ENCODE data around the gene ARHGAP26.
"Not testable (repeated sequence)": the region's sequence is repeated elsewhere in the genome, so short reads cannot be mapped to it uniquely, and the experiment has no call there.

ARHGAP26 gene

GRCh38 chr5:143182901-143183820 is 413.0 kb downstream of the ARHGAP26 start:
- peak; percentile 76 for ATAC-seq
- DNase-seq: peak; percentile 68

- ATAC-seq (no peak), DNase-seq (no peak)
Observed at GRCh38 chr5:143183989-143184388, 413.8 kb downstream of the ARHGAP26 start.

DNA sequence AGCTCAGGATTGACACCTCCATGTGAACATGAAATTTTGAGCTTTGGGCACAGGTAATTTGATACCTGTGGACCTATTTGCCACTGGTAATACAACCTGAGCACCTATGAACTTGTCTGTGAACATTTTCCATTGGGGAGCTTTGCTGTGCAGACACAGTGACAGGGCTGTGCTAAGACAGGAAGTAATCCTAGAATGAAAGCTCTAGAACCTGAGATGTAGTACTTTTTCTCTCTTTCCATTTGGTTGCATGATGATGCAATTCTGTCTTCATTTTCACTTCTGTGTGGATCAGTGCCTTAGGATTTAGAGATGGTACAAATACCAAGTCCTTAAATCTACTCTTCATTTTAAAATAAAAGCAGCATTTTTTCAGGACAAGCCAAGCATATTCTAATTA is 416.4 kb downstream of the ARHGAP26 start:
- DNase-seq (no peak), ATAC-seq (no peak)

- no peak for ATAC-seq
- DNase-seq: no peak
Observed at GRCh38 chr5:143187495-143187894, 417.3 kb downstream of the ARHGAP26 start.

GRCh38 chr5:143188083-143188482 is 417.9 kb downstream of the ARHGAP26 start:
- DNase-seq: no peak

DNA sequence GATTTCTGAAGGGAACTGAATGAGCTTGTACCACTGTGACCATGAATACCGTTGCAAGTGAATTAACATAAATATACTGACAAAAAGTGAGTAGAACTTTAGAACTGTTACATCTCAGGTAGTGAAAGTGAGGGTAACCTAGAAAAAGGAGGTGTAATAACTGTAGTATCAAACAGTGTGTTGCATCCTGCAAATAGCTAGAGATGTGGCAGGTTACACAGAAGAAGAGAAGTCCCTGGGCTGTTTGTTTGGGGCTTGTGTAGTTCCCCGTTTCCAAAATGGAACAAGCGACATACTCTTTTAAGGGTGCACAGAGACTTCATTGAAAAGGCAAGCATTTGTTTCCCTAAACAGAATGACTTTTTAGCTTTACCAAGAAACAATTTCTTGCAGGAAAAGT is 418.5 kb downstream of the ARHGAP26 start:
- DNase-seq (no peak), ATAC-seq (peak; percentile 41)

More at GRCh38 chr5:143188083-143188482, 417.9 kb downstream of the ARHGAP26 start:
- no peak for ATAC-seq

DNA sequence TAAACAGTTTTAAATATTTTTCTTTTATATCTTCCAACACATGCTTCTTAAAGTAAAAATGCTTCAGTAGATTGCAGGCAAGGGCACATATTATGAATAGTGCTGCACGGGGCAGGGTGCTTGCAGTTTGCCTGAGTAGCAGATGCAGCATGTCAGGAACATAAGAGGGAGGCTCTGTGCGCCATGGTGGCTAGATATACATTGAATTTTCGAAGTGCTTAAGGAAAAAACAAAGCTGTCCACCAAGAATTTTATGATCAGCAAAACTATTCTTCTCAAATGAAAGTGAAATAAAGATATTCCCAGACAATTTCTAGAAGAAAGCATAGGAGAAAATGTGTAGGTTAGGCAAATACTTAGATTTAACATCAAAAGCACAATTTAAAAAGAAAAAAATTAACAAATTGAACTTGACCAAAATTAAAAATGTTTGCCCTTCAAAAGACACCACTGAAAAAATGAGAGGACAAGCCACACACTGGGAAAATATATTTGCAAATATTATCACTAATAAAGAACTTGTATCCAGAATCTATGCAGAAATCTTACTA is 420.2 kb downstream of the ARHGAP26 start:
- no peak for DNase-seq
- ATAC-seq: no peak

DNA sequence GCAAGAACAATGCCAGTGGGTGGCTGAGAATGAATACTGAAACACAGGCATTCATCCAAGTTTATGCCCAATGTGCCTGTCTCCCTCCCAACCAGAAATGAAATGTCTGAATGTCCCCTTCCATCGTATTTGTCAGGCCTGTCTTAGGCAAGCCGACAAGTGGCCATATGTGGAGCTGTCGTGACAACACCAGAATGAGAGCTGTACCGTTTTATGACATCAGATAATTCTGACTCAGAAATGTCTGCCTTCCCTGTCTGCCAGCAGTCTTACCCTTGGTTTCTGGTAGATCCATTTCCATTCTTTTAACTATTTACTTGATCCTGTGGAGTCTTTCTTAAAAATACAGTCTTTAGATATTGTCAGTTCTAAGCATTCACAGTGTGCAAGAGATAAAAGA is 421.5 kb downstream of the ARHGAP26 start:
- DNase-seq: no peak
- ATAC-seq: no peak

DNA sequence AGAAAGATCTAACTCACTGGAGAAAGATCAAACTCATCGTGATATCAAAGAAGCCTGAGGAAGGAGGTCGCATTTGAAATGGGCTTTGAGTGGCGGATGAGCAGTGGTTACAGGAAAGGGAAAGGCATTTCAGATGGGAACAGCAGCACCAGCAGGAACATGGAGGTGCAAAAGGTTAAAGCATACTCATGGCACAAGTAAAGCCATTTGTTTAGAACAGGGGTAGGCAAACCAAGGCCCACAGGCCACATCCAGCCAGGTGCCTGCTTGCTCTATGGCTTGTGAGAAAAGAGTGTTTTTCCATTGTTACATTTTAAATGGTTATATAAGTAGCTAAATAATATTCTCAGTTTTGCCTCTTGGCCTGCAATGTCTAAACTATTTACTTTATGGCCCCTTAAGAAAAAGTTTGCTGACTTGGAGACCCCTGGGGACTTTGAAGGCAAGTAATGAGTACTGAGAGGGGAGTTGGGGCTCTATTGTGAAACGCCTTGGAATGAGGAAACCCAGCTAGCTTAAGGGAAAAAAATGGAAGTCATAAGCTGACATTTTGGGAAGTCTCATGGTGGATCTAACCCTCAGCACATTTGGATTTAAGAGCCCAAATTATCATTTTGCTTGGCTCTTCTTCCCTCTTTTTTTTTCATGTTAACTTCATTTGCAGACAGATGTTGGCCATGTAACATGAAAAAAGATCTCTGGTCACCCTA is 422.2 kb downstream of the ARHGAP26 start:
- DNase-seq: no peak

DNA sequence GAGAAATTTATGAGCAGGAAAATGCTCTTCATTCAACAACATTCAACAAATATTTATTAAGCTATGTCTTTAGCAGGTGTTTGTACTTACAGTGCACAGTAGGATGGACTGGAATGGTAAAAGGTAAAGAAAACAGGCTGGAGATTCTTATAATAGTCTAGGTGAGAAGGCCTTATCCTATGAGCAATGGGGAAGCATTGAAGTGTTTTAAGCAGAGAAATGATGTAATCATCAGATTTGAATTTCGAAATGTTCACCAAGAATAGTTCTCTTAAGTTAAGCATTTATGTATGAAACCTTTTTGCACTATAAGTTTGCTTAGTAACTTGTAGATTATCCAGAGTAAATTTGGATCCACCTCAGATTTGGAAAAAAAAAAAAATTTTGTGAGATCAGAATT is 424.0 kb downstream of the ARHGAP26 start:
- ATAC-seq: no peak
- no peak for DNase-seq

More for the DNA sequence above, 422.2 kb downstream of the ARHGAP26 start:
- ATAC-seq: no peak

DNA sequence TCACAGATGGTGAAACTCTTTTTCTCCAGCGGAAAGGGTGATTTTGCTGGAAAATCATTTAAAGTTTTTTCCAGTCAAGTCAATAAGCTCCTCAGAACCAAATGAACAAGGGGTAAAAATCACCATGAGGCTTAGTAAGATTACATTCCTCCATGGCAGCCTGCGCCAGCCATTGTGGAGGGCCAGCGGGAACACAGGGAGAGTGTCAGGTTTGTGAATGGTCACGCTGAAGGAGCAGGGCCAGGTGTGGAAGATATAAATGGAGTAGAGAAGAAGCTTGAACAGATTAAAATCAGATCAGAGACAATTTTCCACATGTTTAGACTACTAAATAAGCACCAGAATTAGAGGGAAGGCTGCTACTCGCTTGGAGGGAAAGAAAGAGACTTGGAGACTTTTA is 424.5 kb downstream of the ARHGAP26 start:
- ATAC-seq (no peak), DNase-seq (no peak)

DNA sequence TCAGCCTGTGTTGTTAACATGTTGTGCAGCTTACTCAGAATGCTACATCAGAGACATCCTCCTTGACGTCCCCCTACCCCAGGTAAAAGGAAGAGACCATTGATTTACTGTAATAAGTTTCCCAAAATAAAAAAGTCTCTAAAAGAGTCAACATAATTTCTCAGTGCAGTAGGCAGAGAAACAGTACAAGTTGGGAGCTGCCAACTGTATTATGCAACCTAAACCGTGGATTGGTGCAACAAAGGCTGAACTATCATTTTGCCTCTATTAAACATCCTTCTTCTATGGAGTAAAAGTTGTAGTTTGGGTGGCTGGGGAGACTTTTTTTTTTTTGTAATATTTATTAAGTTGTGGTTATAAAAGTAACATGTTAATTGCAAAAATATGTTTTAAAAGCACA is 425.3 kb downstream of the ARHGAP26 start:
- no peak for ATAC-seq

GRCh38 chr5:143196601-143197259 is 426.6 kb downstream of the ARHGAP26 start:
- no peak for DNase-seq
- ATAC-seq: no peak

More for the DNA sequence above, 425.3 kb downstream of the ARHGAP26 start:
- no peak for DNase-seq

DNA sequence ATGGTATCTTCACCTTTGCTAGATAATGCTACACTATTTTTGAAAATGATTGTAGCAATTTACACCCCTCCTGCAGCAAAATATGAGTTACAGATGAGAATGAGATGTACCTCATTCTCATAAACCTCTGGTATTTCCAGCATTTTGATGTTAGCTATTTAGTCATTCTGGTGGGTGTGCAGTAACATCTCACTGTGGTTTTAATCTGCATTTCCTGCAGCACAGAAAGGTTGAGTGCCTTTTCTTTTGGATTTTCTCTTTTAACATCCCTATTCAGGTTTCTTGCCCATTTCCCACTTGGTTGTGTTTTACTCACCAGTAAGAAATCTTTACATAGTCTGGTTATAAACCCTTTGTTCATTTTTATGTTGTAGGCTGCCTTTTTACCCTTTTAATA is 427.1 kb downstream of the ARHGAP26 start:
- ATAC-seq (peak; percentile 82), DNase-seq (no peak)

DNA sequence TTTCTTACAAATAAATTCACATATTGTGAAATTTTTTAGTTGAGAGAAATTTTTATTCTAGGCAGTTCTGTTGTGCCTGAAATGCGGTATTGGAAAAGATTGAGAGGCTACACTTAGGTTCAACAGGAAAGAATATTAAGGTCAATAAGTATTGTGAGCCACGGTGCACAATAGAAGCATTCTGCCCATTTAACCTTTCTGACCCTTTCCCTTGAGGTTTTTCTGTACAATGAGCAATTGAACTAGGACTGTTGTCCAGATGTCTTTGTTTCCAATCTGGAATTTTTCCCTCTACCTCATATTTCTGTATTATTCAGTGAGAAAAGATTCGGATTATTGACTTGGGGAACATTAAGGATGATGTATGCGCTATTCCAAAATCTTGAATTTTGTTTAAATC is 428.2 kb downstream of the ARHGAP26 start:
- DNase-seq: no peak
- no peak for ATAC-seq

- ATAC-seq: no peak
- DNase-seq: no peak
Observed at GRCh38 chr5:143199161-143199560, 429.0 kb downstream of the ARHGAP26 start.

DNA sequence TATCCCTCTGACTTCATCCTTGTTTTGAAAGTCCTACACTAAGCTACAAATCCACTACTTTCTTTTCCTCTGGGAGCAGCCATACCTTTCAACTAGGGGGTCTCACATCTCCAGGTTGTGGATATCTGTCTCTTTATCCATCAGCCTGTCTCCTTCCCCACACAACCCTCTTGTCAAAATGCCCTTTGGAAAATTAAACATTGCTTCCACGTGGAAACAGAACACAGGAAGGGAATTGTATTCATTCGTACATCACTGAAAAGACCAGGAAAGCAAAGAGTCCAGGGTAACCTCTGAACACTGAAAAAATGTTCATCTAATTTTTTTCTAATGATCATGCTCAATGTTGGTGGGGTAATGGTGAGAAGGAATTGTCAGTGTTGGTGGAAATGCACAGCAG is 429.7 kb downstream of the ARHGAP26 start:
- ATAC-seq (no peak), DNase-seq (no peak)

GRCh38 chr5:143200781-143201398 is 430.7 kb downstream of the ARHGAP26 start:
- ATAC-seq: peak; percentile 65
- DNase-seq: no peak

DNA sequence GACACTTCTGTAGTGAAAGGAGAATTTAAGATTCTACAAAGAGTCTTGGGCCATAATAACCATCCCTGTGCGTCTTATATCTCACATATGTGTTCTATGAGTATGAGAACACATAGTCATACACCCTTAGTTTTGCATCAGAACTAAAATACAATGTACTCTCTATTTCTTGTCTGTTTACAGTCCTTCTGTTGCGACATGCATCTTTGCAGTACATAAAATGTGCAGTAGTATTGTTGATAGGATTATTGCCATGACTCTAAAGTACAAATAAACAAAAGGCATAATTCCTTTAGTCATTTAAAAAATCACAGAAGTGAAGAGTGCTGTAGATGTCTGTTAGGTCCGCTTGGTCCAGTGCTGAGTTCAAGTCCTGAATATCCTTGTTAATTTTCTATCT is 431.4 kb downstream of the ARHGAP26 start:
- ATAC-seq: no peak
- DNase-seq: no peak

DNA sequence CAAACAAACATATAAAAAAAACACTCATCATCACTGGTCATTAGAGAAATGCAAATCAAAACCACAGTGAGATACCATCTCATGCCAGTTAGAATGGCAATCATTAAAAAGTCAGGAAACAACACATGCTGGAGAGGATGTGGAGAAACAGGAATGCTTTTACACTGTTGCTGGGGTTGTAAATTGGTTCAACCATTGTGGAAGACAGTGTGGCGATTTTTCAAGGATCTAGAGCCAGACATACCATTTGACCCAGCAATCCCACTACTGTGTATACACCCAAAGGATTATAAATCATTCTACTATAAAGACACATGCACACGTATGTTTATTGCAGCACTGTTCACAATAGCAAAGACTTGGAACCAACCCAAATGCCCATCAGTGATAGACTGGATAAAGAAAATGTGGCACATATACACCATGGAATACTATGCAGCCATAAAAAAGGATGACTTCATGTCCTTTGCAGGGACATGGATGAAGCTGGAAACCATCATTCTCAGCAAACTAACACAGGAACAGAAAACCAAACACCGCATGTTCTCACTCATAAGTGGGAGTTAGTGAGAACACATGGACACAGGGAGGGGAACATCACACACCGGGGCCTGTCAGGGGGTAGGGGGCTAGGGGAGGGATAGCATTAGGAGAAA is 433.3 kb downstream of the ARHGAP26 start:
- ATAC-seq: not testable (repeated sequence)

DNA sequence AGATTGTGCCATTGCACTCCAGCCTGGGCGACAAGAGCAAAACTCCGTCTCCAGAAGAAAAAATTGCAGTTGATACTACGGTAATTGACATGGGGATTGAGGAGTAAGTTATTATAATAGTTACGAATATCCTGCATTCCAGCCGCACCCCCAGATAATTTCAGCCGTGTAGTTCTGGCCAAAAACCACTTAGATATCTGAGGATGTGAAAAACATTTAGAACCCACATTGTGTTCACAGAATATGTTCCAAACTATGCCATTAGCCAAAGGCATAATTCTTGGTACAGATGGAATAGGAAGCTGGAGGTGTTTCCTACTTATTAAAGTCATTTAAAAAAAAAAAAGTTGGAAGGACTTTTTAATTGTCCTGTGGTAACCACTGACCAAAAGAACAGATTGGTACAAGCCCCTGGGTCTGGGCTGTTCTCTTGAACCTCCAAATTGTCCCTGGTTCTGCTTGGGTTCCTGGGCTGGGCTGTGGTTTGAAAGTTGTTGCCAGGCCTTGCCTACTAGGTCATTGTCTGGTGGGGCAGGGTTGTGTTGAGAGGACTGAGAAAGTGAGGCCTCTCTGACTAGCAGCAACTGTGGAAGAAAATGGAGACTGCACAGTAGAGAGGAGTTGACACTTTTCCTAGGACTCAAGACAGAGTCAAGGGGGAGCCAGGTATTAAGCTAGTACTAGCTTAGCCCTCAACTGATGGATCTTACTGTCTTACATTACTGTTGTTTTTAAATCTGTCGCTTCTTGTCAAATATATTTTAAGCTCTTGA is 434.5 kb downstream of the ARHGAP26 start:
- ATAC-seq (no peak), DNase-seq (no peak)

More for the DNA sequence above, 433.3 kb downstream of the ARHGAP26 start:
- not testable (repeated sequence) for DNase-seq

Measured in stimulated activated naive CD8-positive, alpha-beta T cell treated with anti-CD3 and anti-CD28 coated beads, Interleukin-15, Interleukin-2, amounts not matched to agents 100 U/mL and 50 U/mL, for 24 hours (primary cell).